GM12875 (cell line): Measurements from ENCODE around the gene VWDE.

ENCODE experiments used
- H3K4me3 ChIP-seq: one replicate; pipeline ENCODE4 v1.5.1; 2011; ENCODE audit warnings: low read depth, low read length, control low read depth
- CTCF ChIP-seq: IDR thresholded peaks from 2 replicates; pipeline ENCODE4 v1.5.1; 2011; ENCODE audit warnings: low read depth, mild to moderate bottlenecking, control low read depth, inconsistent platforms, low read length, moderate library complexity, borderline replicate concordance; ENCODE audit not compliant: insufficient read depth

VWDE gene

GRCh38 chr7:12291870-12292269, 111.8 kb downstream of the VWDE start:
- no peak overlapping the region for H3K4me3 ChIP-seq
- TF ChIP-seq CTCF = peak; percentile 52

- no peak overlapping the region for H3K4me3 ChIP-seq
- no peak for TF ChIP-seq CTCF
Measured at GRCh38 chr7:12290761-12291160, 112.9 kb downstream of the VWDE start.

GRCh38 chr7:12289996-12290395, 113.7 kb downstream of the VWDE start:
- no peak overlapping the region for H3K4me3 ChIP-seq
- no peak for TF ChIP-seq CTCF

- TF ChIP-seq CTCF = no peak
Measured at GRCh38 chr7:12287901-12288300, 115.8 kb downstream of the VWDE start.

GRCh38 chr7:12281038-12281437, 122.6 kb downstream of the VWDE start:
- TF ChIP-seq CTCF = no peak
- H3K4me3 ChIP-seq = no peak overlapping the region

More at GRCh38 chr7:12287901-12288300, 115.8 kb downstream of the VWDE start:
- H3K4me3 ChIP-seq = no peak overlapping the region
